Astrocyte (in vitro differentiated cells and primary cell): ENCODE data around the gene ACSF3. TPM values are rescaled to one million over a fixed set of nuclear protein-coding genes. Genes with fewer than 3 reads are reported as not detected.

Source experiments
- DNase-seq: peaks from one replicate; pipeline ENCODE4 v3.0.0-alpha.2; 2010; ENCODE audit warnings: low read depth
- FAIRE-seq: peaks from 2 replicates; lab custom pipeline; 2011; peaks lifted over from hg19 to GRCh38; lab: Jason Lieb, UNC
- H2AFZ ChIP-seq: 2 replicates; pipeline ENCODE4 v1.6.0; 2012; ENCODE audit warnings: low read depth, low read length, inconsistent platforms
- H3K27ac ChIP-seq: 2 replicates; pipeline ENCODE4 v1.5.1; 2011; ENCODE audit warnings: low read depth, low read length, inconsistent platforms
- H3K27me3 ChIP-seq: 2 replicates; pipeline ENCODE4 v1.6.0; 2011; ENCODE audit warnings: low read length, inconsistent platforms; ENCODE audit not compliant: insufficient read depth
- H3K36me3 ChIP-seq: 2 replicates; pipeline ENCODE4 v1.5.1; 2011; ENCODE audit warnings: low read length, inconsistent platforms; ENCODE audit not compliant: insufficient read depth
- H3K4me1 ChIP-seq: 2 replicates; pipeline ENCODE4 v1.5.1; 2011; ENCODE audit warnings: low read length, inconsistent platforms; ENCODE audit not compliant: insufficient read depth
- H3K4me2 ChIP-seq: 2 replicates; pipeline ENCODE4 v1.6.0; 2012; ENCODE audit warnings: low read length, inconsistent platforms
- H3K4me3 ChIP-seq: 2 replicates; pipeline ENCODE4 v1.5.1; 2011; ENCODE audit warnings: low read depth, mild to moderate bottlenecking, low read length, inconsistent platforms; ENCODE audit not compliant: insufficient read depth
- H3K79me2 ChIP-seq: 2 replicates; pipeline ENCODE4 v1.6.0; 2012; ENCODE audit warnings: mild to moderate bottlenecking, low read length, inconsistent platforms; ENCODE audit not compliant: insufficient read depth
- H3K9ac ChIP-seq: 2 replicates; pipeline ENCODE4 v1.6.0; 2012; ENCODE audit warnings: mild to moderate bottlenecking, low read length, inconsistent platforms
- H3K9me3 ChIP-seq: 2 replicates; pipeline ENCODE4 v1.5.1; 2012; ENCODE audit warnings: low read depth, mild to moderate bottlenecking, low read length, inconsistent platforms; ENCODE audit not compliant: insufficient read depth
- H4K20me1 ChIP-seq: 2 replicates; pipeline ENCODE4 v1.6.0; 2012; ENCODE audit warnings: low read length, inconsistent platforms; ENCODE audit not compliant: insufficient read depth
- H3K27ac Mint-ChIP-seq: one replicate; pipeline ENCODE4 v1.8.0; 2021; ENCODE audit warnings: mild to moderate bottlenecking, mixed read lengths; ENCODE audit not compliant: unreplicated experiment
- H3K27me3 Mint-ChIP-seq: one replicate; pipeline ENCODE4 v1.8.0; 2021; ENCODE audit warnings: low read depth, mixed read lengths; ENCODE audit not compliant: unreplicated experiment
- H3K36me3 Mint-ChIP-seq: one replicate; pipeline ENCODE4 v1.8.0; 2021; ENCODE audit warnings: low read depth, mixed read lengths; ENCODE audit not compliant: unreplicated experiment
- H3K4me1 Mint-ChIP-seq: one replicate; pipeline ENCODE4 v1.8.0; 2021; ENCODE audit warnings: low read depth, mixed read lengths; ENCODE audit not compliant: unreplicated experiment
- H3K4me3 Mint-ChIP-seq: one replicate; pipeline ENCODE4 v1.8.0; 2021; ENCODE audit warnings: mild to moderate bottlenecking, moderate library complexity, mixed read lengths; ENCODE audit not compliant: unreplicated experiment
- H3K9me3 Mint-ChIP-seq: one replicate; pipeline ENCODE4 v1.8.0; 2021; ENCODE audit warnings: mild to moderate bottlenecking, mixed read lengths; ENCODE audit not compliant: unreplicated experiment
- CTCF ChIP-seq: IDR thresholded peaks from 2 replicates; pipeline ENCODE4 v1.5.1; 2011; ENCODE audit warnings: low read depth, mild to moderate bottlenecking, inconsistent platforms, low read length, moderate library complexity; ENCODE audit not compliant: insufficient read depth
- EZH2 ChIP-seq: IDR thresholded peaks from 2 replicates; pipeline ENCODE4 v1.6.1; 2012; ENCODE audit warnings: mild to moderate bottlenecking, low read length, inconsistent platforms; ENCODE audit not compliant: insufficient read depth
- total RNA-seq: library from RNA; stranded (reverse); gene quantifications from 2 replicates; pipeline ENCODE4 v1.2.1, GENCODE V29; 2021

Gene ACSF3
- total RNA-seq, 1 donor from 2014 or later: 17.0 TPM

GRCh38 chr16:89130448-89130847 is 36.8 kb downstream of the ACSF3 start:
- H3K36me3 ChIP-seq: peaks cover 3% of the 10 kb centered on the region
- no peak overlapping the region for H3K4me3 ChIP-seq
- no peak overlapping the region for H3K9ac ChIP-seq
- no peaks in the 10 kb centered on the region for H3K4me1 ChIP-seq
- H3K9me3 Mint-ChIP-seq: peaks cover 2% of the 10 kb centered on the region
- no peak overlapping the region for H3K4me2 ChIP-seq
- H3K4me3 Mint-ChIP-seq: no peak overlapping the region
- no peaks in the 10 kb centered on the region for H3K4me1 Mint-ChIP-seq
- H3K27ac ChIP-seq: no peak overlapping the region
- FAIRE-seq (no peak), DNase-seq (no peak)
- no peak overlapping the region for H2AFZ ChIP-seq
- H3K79me2 ChIP-seq: no peaks in the 10 kb centered on the region
- no peaks in the 10 kb centered on the region for H3K27me3 ChIP-seq
- no peak overlapping the region for H3K27ac Mint-ChIP-seq
- H3K27me3 Mint-ChIP-seq: no peaks in the 10 kb centered on the region
- peaks cover 23% of the 10 kb centered on the region for H3K36me3 Mint-ChIP-seq
- peaks cover 4% of the 10 kb centered on the region for H4K20me1 ChIP-seq
- TF ChIP-seq EZH2 (no peak), CTCF (no peak)
- peaks cover 4% of the 10 kb centered on the region for H3K9me3 ChIP-seq

GRCh38 chr16:89131783-89132182 is 38.1 kb downstream of the ACSF3 start:
- Histone ChIP-seq H3K79me2 (no peaks in the 10 kb centered on the region), H3K27me3 (no peaks in the 10 kb centered on the region), H2AFZ (no peak overlapping the region), H3K36me3 (no peaks in the 10 kb centered on the region), H3K9me3 (no peaks in the 10 kb centered on the region), H3K9ac (no peak overlapping the region), H4K20me1 (peaks cover 4% of the 10 kb centered on the region), H3K4me3 (no peak overlapping the region), H3K4me1 (no peaks in the 10 kb centered on the region), H3K4me2 (no peak overlapping the region), H3K27ac (no peak overlapping the region)
- H3K4me3 Mint-ChIP-seq: no peak overlapping the region
- TF ChIP-seq EZH2: no peak
- no peak for TF ChIP-seq CTCF
- H3K4me1 Mint-ChIP-seq: no peaks in the 10 kb centered on the region
- no peak for FAIRE-seq
- peaks cover 2% of the 10 kb centered on the region for H3K9me3 Mint-ChIP-seq
- no peaks in the 10 kb centered on the region for H3K27me3 Mint-ChIP-seq
- DNase-seq: no peak
- no peak overlapping the region for H3K27ac Mint-ChIP-seq
- peaks cover 25% of the 10 kb centered on the region for H3K36me3 Mint-ChIP-seq

GRCh38 chr16:89132194-89133005 is 38.7 kb downstream of the ACSF3 start:
- Mint-ChIP-seq H3K4me3 (no peak overlapping the region), H3K36me3 (peaks cover 25% of the 10 kb centered on the region), H3K4me1 (no peaks in the 10 kb centered on the region), H3K9me3 (peaks cover 2% of the 10 kb centered on the region), H3K27me3 (no peaks in the 10 kb centered on the region), H3K27ac (no peak overlapping the region)
- Histone ChIP-seq H3K27ac (no peak overlapping the region), H3K4me3 (no peak overlapping the region), H3K36me3 (no peaks in the 10 kb centered on the region), H3K4me1 (no peaks in the 10 kb centered on the region), H2AFZ (no peak overlapping the region), H3K9me3 (no peaks in the 10 kb centered on the region), H3K27me3 (no peaks in the 10 kb centered on the region), H4K20me1 (peaks cover 4% of the 10 kb centered on the region), H3K9ac (no peak overlapping the region), H3K4me2 (no peak overlapping the region), H3K79me2 (no peaks in the 10 kb centered on the region)
- no peak for FAIRE-seq
- TF ChIP-seq EZH2: no peak
- DNase-seq: no peak
